ENCODE measurements around the gene ZNF486. TPM values are rescaled to one million over a fixed set of nuclear protein-coding genes. Genes with fewer than 3 reads are reported as not detected.
"Not testable (repeated sequence)": the region's sequence is repeated elsewhere in the genome, so short reads cannot be mapped to it uniquely, and the experiment has no call there.

The ZNF486 gene
- 29.6 and 31.8 TPM in 2 replicates for total RNA-seq
- long read RNA-seq, partial matches to known transcripts, result 0 of 12 reads
- long read RNA-seq, other reads (novel, unspliced or antisense), result 7 of 12 reads

DNA sequence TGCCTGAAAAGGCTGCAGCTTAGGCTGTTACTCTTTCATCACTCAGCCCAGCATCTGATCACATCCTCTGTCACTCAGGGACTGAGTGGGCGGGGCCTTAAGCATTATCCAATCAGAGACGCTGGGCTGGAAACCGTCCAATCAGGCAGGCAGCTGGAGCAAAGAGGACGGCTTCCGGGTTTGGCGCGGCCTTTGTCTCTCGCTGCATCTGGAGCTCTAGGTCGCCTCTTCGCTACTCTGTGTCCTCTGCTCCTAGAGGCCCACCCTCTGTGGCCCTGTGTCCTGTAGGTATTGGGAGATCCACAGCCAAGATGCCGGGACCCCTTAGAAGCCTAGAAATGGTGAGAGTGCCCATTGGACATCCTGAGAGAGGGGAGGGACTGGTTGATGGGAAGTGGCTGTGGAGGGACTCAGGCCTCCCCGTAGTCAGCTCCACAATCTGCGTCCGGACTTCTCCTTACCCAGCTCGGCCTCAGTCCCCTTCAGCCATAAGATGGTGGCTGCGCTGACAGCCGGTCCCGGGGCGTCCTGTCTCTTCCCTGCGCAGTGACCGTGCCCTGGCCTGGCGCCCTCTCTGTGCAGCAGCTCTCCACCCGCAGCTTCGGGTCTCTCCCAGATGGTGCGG, at the start of gene ZNF486:
TSS of gene ZNF486 (plus strand) at position 195 of the 625 bp plus-strand sequence. CDS start at position 312, 117 bp downstream.
- peaks cover 15% of the 10 kb centered on the region for H3K9me3 Mint-ChIP-seq (ENCODE audit: low read depth)
- peaks cover 37% of the 10 kb centered on the region for H3K36me3 Mint-ChIP-seq (ENCODE audit: insufficient read depth)
- peak; percentile 81 for DNase-seq (ENCODE audit: low spot score, unreplicated experiment)
- H3K27ac Mint-ChIP-seq, result peak within 1 kb of the TSS; percentile 100
- TF ChIP-seq, protein P1, sequence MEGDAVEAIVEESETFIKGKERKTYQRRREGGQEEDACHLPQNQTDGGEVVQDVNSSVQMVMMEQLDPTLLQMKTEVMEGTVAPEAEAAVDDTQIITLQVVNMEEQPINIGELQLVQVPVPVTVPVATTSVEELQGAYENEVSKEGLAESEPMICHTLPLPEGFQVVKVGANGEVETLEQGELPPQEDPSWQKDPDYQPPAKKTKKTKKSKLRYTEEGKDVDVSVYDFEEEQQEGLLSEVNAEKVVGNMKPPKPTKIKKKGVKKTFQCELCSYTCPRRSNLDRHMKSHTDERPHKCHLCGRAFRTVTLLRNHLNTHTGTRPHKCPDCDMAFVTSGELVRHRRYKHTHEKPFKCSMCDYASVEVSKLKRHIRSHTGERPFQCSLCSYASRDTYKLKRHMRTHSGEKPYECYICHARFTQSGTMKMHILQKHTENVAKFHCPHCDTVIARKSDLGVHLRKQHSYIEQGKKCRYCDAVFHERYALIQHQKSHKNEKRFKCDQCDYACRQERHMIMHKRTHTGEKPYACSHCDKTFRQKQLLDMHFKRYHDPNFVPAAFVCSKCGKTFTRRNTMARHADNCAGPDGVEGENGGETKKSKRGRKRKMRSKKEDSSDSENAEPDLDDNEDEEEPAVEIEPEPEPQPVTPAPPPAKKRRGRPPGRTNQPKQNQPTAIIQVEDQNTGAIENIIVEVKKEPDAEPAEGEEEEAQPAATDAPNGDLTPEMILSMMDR (IDR thresholded peaks at IDR 0.05; ENCODE audit: unreplicated experiment), result no peak
- peaks cover 28% of the 10 kb centered on the region for H3K4me1 Mint-ChIP-seq (ENCODE audit: low read depth)
- no peaks in the 10 kb centered on the region for H3K27me3 Mint-ChIP-seq
- peak within 1 kb of the TSS; percentile 99 for H3K4me3 Mint-ChIP-seq (ENCODE audit: low read depth)

DNA sequence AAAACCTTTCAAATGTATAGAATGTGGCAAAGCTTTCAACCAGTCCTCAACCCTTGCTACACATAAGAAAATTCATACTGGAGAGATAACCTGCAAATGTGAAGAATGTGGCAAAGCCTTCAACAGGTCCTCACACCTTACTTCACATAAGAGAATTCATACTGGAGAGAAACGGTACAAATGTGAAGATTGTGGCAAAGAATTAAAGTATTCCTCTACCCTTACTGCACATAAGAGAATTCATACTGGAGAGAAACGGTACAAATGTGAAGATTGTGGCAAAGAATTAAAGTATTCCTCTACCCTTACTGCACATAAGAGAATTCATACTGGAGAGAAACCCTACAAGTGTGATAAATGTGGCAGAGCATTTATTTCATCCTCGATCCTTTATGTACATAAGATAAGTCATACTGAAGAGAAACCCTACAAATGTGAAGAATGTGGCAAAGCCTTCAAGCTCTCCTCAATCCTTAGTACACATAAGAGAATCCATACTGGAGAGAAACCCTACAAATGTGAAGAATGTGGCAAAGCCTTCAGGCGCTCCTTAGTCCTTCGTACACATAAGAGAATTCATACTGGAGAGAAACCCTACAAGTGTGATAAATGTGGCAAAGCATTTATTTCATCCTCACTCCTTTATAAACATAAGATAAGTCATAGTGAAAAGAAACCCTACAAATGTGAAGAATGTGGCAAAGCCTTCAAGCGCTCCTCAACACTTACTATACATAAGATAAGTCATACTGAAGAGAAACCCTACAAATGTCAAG, 48.8 kb upstream of the ZNF486 start:
- H3K9me3 Mint-ChIP-seq (ENCODE audit: low read depth), result peaks cover 53% of the 10 kb centered on the region
- H3K36me3 Mint-ChIP-seq (ENCODE audit: insufficient read depth), result peaks cover 75% of the 10 kb centered on the region

DNA sequence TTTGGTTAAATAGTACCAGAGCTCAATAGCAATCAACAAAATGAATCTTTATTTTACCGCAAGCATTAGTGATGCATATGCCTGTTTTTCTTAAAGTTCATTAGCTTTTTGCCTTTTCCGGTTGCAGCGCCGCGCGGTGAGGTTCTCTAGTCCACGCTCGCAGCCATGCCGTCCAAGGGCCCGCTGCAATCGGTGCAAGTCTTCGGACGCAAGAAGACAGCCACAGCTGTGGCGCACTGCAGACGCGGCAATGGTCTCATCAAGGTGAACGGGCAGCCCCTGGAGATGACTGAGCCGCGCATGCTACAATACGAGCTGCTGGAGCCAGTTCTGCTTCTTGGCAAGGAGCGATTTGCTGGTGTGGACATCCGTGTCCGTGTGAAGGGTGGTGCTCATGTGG, 42.1 kb upstream of the ZNF486 start:
- TF ChIP-seq, protein P1 (IDR thresholded peaks at IDR 0.05; ENCODE audit: unreplicated experiment), result no peak
- H3K27me3 Mint-ChIP-seq, result no peaks in the 10 kb centered on the region
- no peak for DNase-seq (ENCODE audit: low spot score, unreplicated experiment)
- H3K36me3 Mint-ChIP-seq (ENCODE audit: insufficient read depth), result peaks cover 63% of the 10 kb centered on the region
- H3K27ac Mint-ChIP-seq, result no peak overlapping the region
- peaks cover 28% of the 10 kb centered on the region for H3K9me3 Mint-ChIP-seq (ENCODE audit: low read depth)
- H3K4me3 Mint-ChIP-seq (ENCODE audit: low read depth), result no peak overlapping the region
- H3K4me1 Mint-ChIP-seq (ENCODE audit: low read depth), result no peaks in the 10 kb centered on the region

More for the DNA sequence above, 48.8 kb upstream of the ZNF486 start:
- peak overlapping the region; percentile 47 for H3K27ac Mint-ChIP-seq
- DNase-seq (ENCODE audit: low spot score, unreplicated experiment); H3K27me3 Mint-ChIP-seq; H3K4me3 Mint-ChIP-seq (ENCODE audit: low read depth); H3K4me1 Mint-ChIP-seq (ENCODE audit: low read depth): not testable (repeated sequence)

DNA sequence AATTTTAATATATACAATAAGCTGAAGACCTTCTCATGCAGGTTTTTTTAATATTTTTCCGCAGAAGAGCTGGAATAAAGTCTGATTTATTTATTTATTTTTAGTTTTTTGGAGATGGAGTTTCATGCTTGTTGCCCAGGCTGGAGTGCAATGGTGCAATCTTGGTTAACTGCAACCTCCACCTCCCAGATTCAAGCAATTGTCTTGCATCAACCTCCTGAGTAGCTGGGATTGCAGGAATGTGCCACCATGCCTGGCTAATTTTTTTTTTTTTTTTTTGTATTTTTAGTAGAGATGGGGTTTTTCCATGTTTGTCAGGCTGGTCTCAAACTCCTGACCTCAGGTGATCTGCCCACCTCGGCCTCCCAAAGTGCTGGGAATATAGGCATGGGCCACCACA, 34.1 kb upstream of the ZNF486 start:
- not testable (repeated sequence) for H3K27me3 Mint-ChIP-seq; H3K9me3 Mint-ChIP-seq (ENCODE audit: low read depth); H3K27ac Mint-ChIP-seq; DNase-seq (ENCODE audit: low spot score, unreplicated experiment); H3K4me3 Mint-ChIP-seq (ENCODE audit: low read depth)
- Mint-ChIP-seq H3K4me1 (ENCODE audit: low read depth) (peaks cover 18% of the 10 kb centered on the region), H3K36me3 (ENCODE audit: insufficient read depth) (peaks cover 22% of the 10 kb centered on the region)

DNA sequence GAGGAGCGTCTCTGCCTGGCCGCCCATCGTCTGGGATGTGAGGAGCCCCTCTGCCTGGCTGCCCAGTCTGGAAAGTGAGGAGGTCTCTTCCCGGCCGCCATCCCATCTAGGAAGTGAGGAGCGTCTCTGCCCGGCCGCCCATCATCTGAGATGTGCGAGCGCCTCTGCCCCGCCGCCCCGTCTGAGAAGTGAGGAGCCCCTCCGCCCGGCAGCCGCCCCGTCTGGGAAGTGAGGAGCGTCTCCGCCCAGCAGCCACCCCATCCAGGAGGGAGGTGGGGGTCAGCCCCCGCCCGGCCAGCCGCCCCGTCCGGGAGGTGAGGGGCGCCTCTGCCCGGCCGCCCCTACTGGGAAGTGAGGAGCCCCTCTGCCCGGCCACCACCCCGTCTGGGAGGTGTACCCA, 29.3 kb upstream of the ZNF486 start:
- H3K36me3 Mint-ChIP-seq (ENCODE audit: insufficient read depth), result peaks cover 15% of the 10 kb centered on the region
- H3K4me3 Mint-ChIP-seq (ENCODE audit: low read depth); H3K27ac Mint-ChIP-seq; DNase-seq (ENCODE audit: low spot score, unreplicated experiment); H3K27me3 Mint-ChIP-seq; H3K9me3 Mint-ChIP-seq (ENCODE audit: low read depth): not testable (repeated sequence)
- H3K4me1 Mint-ChIP-seq (ENCODE audit: low read depth), result peaks cover 18% of the 10 kb centered on the region

DNA sequence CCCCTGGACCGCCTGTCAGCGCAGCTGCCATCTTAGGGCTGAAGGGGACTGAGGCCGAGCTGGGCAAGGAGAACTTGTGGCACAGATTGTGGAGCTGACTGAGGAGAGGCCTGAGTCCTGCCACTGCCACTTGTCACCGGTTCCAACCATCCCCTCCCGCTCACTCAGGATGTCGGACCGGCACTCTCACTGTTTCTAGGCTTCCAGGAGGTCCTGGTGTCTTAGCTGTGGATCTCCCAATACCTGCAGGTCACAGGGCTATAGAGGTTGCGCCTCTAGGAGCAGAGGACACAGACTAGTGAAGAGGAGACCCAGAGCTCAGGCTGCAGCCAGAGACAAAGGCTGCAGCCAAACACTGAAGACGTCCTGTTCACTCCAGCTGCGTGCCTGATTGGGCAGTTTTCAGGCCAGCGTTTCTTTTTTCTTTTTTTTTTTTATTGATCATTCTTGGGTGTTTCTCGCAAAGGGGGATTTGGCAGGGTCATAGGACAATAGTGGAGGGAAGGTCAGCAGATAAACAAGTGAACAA, 15.3 kb upstream of the ZNF486 start:
- Mint-ChIP-seq H3K27me3 (no peaks in the 10 kb centered on the region), H3K27ac (peak overlapping the region; percentile 93), H3K36me3 (ENCODE audit: insufficient read depth) (peaks cover 9% of the 10 kb centered on the region), H3K9me3 (ENCODE audit: low read depth) (no peaks in the 10 kb centered on the region), H3K4me1 (ENCODE audit: low read depth) (peaks cover 15% of the 10 kb centered on the region), H3K4me3 (ENCODE audit: low read depth) (peak overlapping the region; percentile 24)
- TF ChIP-seq, protein P1 (IDR thresholded peaks at IDR 0.05; ENCODE audit: unreplicated experiment), result no peak
- no peak for DNase-seq (ENCODE audit: low spot score, unreplicated experiment)

DNA sequence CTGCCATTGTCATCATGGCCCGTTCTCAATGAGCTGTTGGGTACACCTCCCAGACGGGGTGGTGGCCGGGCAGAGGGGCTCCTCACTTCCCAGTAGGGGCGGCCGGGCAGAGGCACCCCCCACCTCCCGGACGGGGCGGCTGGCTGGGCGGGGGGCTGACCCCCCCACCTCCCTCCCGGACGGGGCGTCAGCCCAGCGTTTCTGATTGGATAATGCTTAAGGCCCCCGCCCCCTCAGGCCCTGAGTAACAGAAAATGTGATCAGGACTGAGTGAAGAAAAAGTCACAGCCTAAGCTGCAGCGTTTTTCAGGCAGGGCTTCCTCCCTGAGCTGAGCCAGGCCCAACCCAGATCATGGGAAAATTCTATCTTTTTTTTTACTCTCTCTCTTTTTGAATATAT, 14.5 kb upstream of the ZNF486 start:
- H3K36me3 Mint-ChIP-seq (ENCODE audit: insufficient read depth); H3K9me3 Mint-ChIP-seq (ENCODE audit: low read depth); DNase-seq (ENCODE audit: low spot score, unreplicated experiment); H3K4me3 Mint-ChIP-seq (ENCODE audit: low read depth); H3K27me3 Mint-ChIP-seq; H3K27ac Mint-ChIP-seq: not testable (repeated sequence)
- peaks cover 15% of the 10 kb centered on the region for H3K4me1 Mint-ChIP-seq (ENCODE audit: low read depth)
